ENCODE results near the gene FOXL2NB. TPM values are rescaled to one million over a fixed set of nuclear protein-coding genes. Genes with fewer than 3 reads are reported as not detected.

Gene FOXL2NB
- total RNA-seq, 2 donors from 2014 or later, result 0.28 TPM; not detected in 1

GRCh38 chr3:138971766-138972320, 24.8 kb downstream of the FOXL2NB start:
- WGBS, result 51% methylated on average over 6 of the region's 6 CpGs
- no peak for DNase-seq (ENCODE audit: low spot score)
- Histone ChIP-seq H3K4me3 (no peak overlapping the region), H3K27ac (no peak overlapping the region), H3K9me3 (no peaks in the 10 kb centered on the region), H3K27me3 (replicated peaks; ENCODE audit: insufficient read depth) (no peaks in the 10 kb centered on the region), H3K36me3 (no peaks in the 10 kb centered on the region), H3K4me1 (replicated peaks) (no peaks in the 10 kb centered on the region)
- no peak for TF ChIP-seq CTCF (IDR thresholded peaks at IDR 0.05)
- TF ChIP-seq POLR2AphosphoS5 (IDR thresholded peaks at IDR 0.05), result no peak
- TF ChIP-seq POLR2A (IDR thresholded peaks at IDR 0.05), result no peak
- intact Hi-C loops (cut with DNase I), result no loop called here

- Histone ChIP-seq H3K36me3 (no peaks in the 10 kb centered on the region), H3K4me1 (replicated peaks) (no peaks in the 10 kb centered on the region), H3K27ac (no peak overlapping the region), H3K27me3 (replicated peaks; ENCODE audit: insufficient read depth) (no peaks in the 10 kb centered on the region), H3K9me3 (no peaks in the 10 kb centered on the region), H3K4me3 (no peak overlapping the region)
- 87% methylated on average over 5 of the region's 5 CpGs for WGBS
- DNase-seq (ENCODE audit: low spot score), result no peak
- no peak for TF ChIP-seq CTCF (IDR thresholded peaks at IDR 0.05)
- no peak for TF ChIP-seq POLR2A (IDR thresholded peaks at IDR 0.05)
- no peak for TF ChIP-seq POLR2AphosphoS5 (IDR thresholded peaks at IDR 0.05)
- intact Hi-C loops (cut with DNase I), result no loop called here
These were observed 25.9 kb downstream of the FOXL2NB start for GRCh38 chr3:138972941-138973340.

- Histone ChIP-seq H3K27me3 (replicated peaks; ENCODE audit: insufficient read depth) (no peaks in the 10 kb centered on the region), H3K4me1 (replicated peaks) (no peaks in the 10 kb centered on the region), H3K27ac (no peak overlapping the region), H3K9me3 (no peaks in the 10 kb centered on the region), H3K36me3 (no peaks in the 10 kb centered on the region), H3K4me3 (no peak overlapping the region)
- intact Hi-C loops (cut with DNase I), result no loop called here
- TF ChIP-seq POLR2AphosphoS5 (IDR thresholded peaks at IDR 0.05), result no peak
- no peak for TF ChIP-seq POLR2A (IDR thresholded peaks at IDR 0.05)
- no peak for TF ChIP-seq CTCF (IDR thresholded peaks at IDR 0.05)
- WGBS, result 83% methylated on average over 5 of the region's 5 CpGs
- DNase-seq (ENCODE audit: low spot score), result no peak
These were observed 27.4 kb downstream of the FOXL2NB start for GRCh38 chr3:138974462-138974861.

GRCh38 chr3:138975351-138975750, 28.3 kb downstream of the FOXL2NB start:
- Histone ChIP-seq H3K27me3 (replicated peaks; ENCODE audit: insufficient read depth) (no peaks in the 10 kb centered on the region), H3K36me3 (no peaks in the 10 kb centered on the region), H3K27ac (no peak overlapping the region), H3K9me3 (no peaks in the 10 kb centered on the region), H3K4me3 (no peak overlapping the region), H3K4me1 (replicated peaks) (no peaks in the 10 kb centered on the region)
- intact Hi-C loops (cut with DNase I), result no loop called here
- WGBS, result 92% methylated on average over 8 of the region's 8 CpGs
- no peak for DNase-seq (ENCODE audit: low spot score)
- no peak for TF ChIP-seq POLR2AphosphoS5 (IDR thresholded peaks at IDR 0.05)
- TF ChIP-seq CTCF (IDR thresholded peaks at IDR 0.05), result no peak
- no peak for TF ChIP-seq POLR2A (IDR thresholded peaks at IDR 0.05)

GRCh38 chr3:138976047-138976446, 29.0 kb downstream of the FOXL2NB start:
- DNase-seq (ENCODE audit: low spot score), result no peak
- TF ChIP-seq POLR2A (IDR thresholded peaks at IDR 0.05) (no peak), CTCF (IDR thresholded peaks at IDR 0.05) (no peak), POLR2AphosphoS5 (IDR thresholded peaks at IDR 0.05) (no peak)
- H3K27ac ChIP-seq, result no peak overlapping the region
- H3K4me3 ChIP-seq, result no peak overlapping the region
- no peaks in the 10 kb centered on the region for H3K9me3 ChIP-seq
- intact Hi-C loops (cut with DNase I), result no loop called here
- H3K27me3 ChIP-seq (replicated peaks; ENCODE audit: insufficient read depth), result no peaks in the 10 kb centered on the region
- no peaks in the 10 kb centered on the region for H3K36me3 ChIP-seq
- no peaks in the 10 kb centered on the region for H3K4me1 ChIP-seq (replicated peaks)

Data from prostate gland (tissue), 2 donors.